ENCODE measurements around the gene DDX42.
"Not testable (repeated sequence)": the region's sequence is repeated elsewhere in the genome, so short reads cannot be mapped to it uniquely, and the experiment has no call there.

Gene DDX42

DNA sequence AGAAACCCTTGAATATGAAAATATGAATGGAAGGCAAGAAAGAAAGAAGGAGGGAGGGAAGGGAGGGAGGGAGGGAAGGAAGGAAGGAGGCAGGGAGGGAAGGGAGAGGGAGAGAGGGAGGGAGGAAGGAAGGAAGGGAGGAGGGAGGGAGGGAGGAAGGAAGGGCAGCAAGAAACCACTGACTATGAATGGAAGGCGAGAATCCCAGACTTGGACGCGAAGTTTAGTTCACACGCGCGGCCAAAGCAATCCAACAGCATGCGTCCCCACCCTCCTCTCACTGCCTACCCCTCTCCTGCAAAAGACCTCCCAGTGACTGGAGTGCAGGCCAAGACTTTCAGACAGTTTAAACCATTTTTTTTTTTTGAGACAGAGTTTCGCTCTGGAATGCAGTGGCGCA, 76.4 kb downstream of the DDX42 start:
- Histone ChIP-seq H3K27ac (no peak overlapping the region), H3K27me3 (ENCODE audit: insufficient read depth, low read depth) (no peaks in the 10 kb centered on the region), H3K79me2 (ENCODE audit: insufficient read depth, low read depth) (no peaks in the 10 kb centered on the region), H3K36me3 (ENCODE audit: insufficient read depth) (no peaks in the 10 kb centered on the region), H3K4me1 (ENCODE audit: low read depth, poor library complexity, severe bottlenecking) (peaks cover 6% of the 10 kb centered on the region), H4K20me1 (ENCODE audit: insufficient read depth) (no peaks in the 10 kb centered on the region), H3K4me3 (IDR thresholded peaks at IDR 0.05; ENCODE audit: insufficient read depth, low read depth, low read length) (no peak overlapping the region), H3K4me2 (no peak overlapping the region), H3K9ac (no peak overlapping the region), H2AFZ (ENCODE audit: low read depth) (no peak overlapping the region)
- no peak for TF ChIP-seq CTCF (conservative IDR thresholded peaks at IDR 0.05; ENCODE audit: low read depth, low read length)

DNA sequence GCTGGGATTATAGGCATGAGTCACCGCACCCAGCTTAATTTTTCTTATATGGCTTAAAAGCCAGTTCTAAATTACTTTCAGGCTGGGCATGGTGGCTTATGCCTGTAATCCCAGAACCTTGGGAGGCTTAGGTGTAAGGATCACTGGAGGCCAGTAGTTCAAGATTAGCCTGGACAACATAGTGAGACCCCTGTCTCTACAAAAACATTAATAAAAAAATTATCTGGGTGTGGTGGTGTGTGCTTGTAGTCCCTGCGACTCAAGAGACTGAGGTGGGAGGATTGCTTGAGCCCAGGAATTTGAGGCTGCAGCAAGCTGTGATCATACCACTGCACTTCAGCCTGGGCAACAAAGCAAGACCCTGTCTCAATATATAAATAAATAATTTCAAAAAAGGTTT, 79.3 kb downstream of the DDX42 start:
- Histone ChIP-seq H3K9ac (no peak overlapping the region), H3K79me2 (ENCODE audit: insufficient read depth, low read depth) (no peaks in the 10 kb centered on the region), H4K20me1 (ENCODE audit: insufficient read depth) (no peaks in the 10 kb centered on the region), H3K36me3 (ENCODE audit: insufficient read depth) (no peaks in the 10 kb centered on the region), H3K4me3 (IDR thresholded peaks at IDR 0.05; ENCODE audit: insufficient read depth, low read depth, low read length) (no peak overlapping the region), H2AFZ (ENCODE audit: low read depth) (no peak overlapping the region), H3K27ac (no peak overlapping the region), H3K27me3 (ENCODE audit: insufficient read depth, low read depth) (no peaks in the 10 kb centered on the region), H3K4me2 (no peak overlapping the region), H3K4me1 (ENCODE audit: low read depth, poor library complexity, severe bottlenecking) (peaks cover 3% of the 10 kb centered on the region)
- no peak for TF ChIP-seq CTCF (conservative IDR thresholded peaks at IDR 0.05; ENCODE audit: low read depth, low read length)

DNA sequence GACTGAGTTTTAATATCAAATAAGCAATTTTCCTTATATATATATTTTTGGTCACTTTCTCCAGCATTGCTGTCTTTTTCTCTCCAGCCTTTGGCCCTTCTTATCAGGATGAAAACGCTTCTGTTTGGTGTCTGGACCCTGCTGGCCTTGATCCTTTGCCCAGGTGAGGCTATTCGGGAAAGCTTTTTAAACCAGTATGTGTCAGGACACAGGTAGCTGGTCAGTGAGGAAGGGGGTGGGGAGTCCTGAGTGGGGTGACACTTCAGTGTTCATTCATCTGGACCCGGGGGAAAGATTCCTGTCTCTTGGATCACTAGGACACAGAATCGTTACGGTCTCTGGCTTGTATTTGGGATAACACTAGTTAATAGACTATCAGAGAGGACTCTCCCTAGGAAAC, 80.7 kb downstream of the DDX42 start:
- Histone ChIP-seq H3K9ac (no peak overlapping the region), H3K4me2 (no peak overlapping the region), H3K79me2 (ENCODE audit: insufficient read depth, low read depth) (no peaks in the 10 kb centered on the region), H3K4me3 (IDR thresholded peaks at IDR 0.05; ENCODE audit: insufficient read depth, low read depth, low read length) (no peak overlapping the region), H3K27ac (no peak overlapping the region), H4K20me1 (ENCODE audit: insufficient read depth) (no peaks in the 10 kb centered on the region), H3K27me3 (ENCODE audit: insufficient read depth, low read depth) (peaks cover 5% of the 10 kb centered on the region; the same call in 1 of the 2 replicates), H2AFZ (ENCODE audit: low read depth) (no peak overlapping the region), H3K4me1 (ENCODE audit: low read depth, poor library complexity, severe bottlenecking) (no peaks in the 10 kb centered on the region), H3K36me3 (ENCODE audit: insufficient read depth) (no peaks in the 10 kb centered on the region)
- no peak for TF ChIP-seq CTCF (conservative IDR thresholded peaks at IDR 0.05; ENCODE audit: low read depth, low read length)

- Histone ChIP-seq H3K4me2 (no peak overlapping the region), H3K27me3 (ENCODE audit: insufficient read depth, low read depth) (peaks cover 8% of the 10 kb centered on the region; the same call in 1 of the 2 replicates)
- no peak for TF ChIP-seq CTCF (conservative IDR thresholded peaks at IDR 0.05; ENCODE audit: low read depth, low read length)
Measured at GRCh38 chr17:63855185-63855584, 81.2 kb downstream of the DDX42 start.

DNA sequence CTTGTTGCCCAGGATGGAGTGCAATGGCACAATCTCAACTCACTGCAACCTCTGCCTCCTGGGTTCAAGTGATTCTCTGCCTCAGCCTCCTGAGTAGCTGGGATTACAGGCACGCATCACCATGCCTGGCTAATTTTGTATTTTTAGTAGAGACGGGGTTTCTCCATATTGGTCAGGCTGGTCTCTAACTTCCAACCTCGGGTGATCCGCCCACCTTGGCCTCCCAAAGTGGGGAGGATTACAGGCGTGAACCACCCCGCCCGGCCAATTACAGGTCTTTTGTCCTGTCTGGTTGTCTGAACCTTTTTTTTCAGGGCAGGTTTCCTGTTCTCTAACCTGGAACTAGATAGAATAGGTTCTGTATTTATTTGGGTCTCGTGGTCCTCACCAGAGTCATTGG, 82.5 kb downstream of the DDX42 start:
- not testable (repeated sequence) for H4K20me1 ChIP-seq (ENCODE audit: insufficient read depth); H3K4me1 ChIP-seq (ENCODE audit: low read depth, poor library complexity, severe bottlenecking); H3K79me2 ChIP-seq (ENCODE audit: insufficient read depth, low read depth); H3K27ac ChIP-seq; H3K9ac ChIP-seq; H3K27me3 ChIP-seq (ENCODE audit: insufficient read depth, low read depth); H2AFZ ChIP-seq (ENCODE audit: low read depth); H3K4me2 ChIP-seq; H3K4me3 ChIP-seq (IDR thresholded peaks at IDR 0.05; ENCODE audit: insufficient read depth, low read depth, low read length); H3K36me3 ChIP-seq (ENCODE audit: insufficient read depth)

More at GRCh38 chr17:63855185-63855584, 81.2 kb downstream of the DDX42 start:
- Histone ChIP-seq H3K9ac (no peak overlapping the region), H2AFZ (ENCODE audit: low read depth) (no peak overlapping the region), H4K20me1 (ENCODE audit: insufficient read depth) (no peaks in the 10 kb centered on the region), H3K27ac (no peak overlapping the region), H3K79me2 (ENCODE audit: insufficient read depth, low read depth) (no peaks in the 10 kb centered on the region), H3K36me3 (ENCODE audit: insufficient read depth) (no peaks in the 10 kb centered on the region), H3K4me3 (IDR thresholded peaks at IDR 0.05; ENCODE audit: insufficient read depth, low read depth, low read length) (no peak overlapping the region), H3K4me1 (ENCODE audit: low read depth, poor library complexity, severe bottlenecking) (no peaks in the 10 kb centered on the region)
